Cardiac muscle cell (in vitro differentiated cells and primary cell): ENCODE data around the gene TSHZ1. TPM values are rescaled to one million over a fixed set of nuclear protein-coding genes. Genes with fewer than 3 reads are reported as not detected.

Experiments
- DNase-seq, 2 donors: peaks; one replicate each; pipeline versions ENCODE4 v3.0.0 to v3.0.0-alpha.2; 2010 to 2017; ENCODE audit warnings: low read depth in 1 of 2, low spot score in 1 of 2
- H3K27ac ChIP-seq: fragments of 200-600 bp; sonication (generic); 2 replicates; pipeline ENCODE4 v1.5.1; 2016
- H3K27me3 ChIP-seq: fragments of 200-600 bp; sonication (generic); 2 replicates; pipeline ENCODE4 v1.6.0; 2016; ENCODE audit warnings: control low read depth
- H3K36me3 ChIP-seq: fragments of 200-600 bp; sonication (generic); 2 replicates; pipeline ENCODE4 v1.5.1; 2016; ENCODE audit warnings: control low read depth
- H3K4me1 ChIP-seq: fragments of 200-600 bp; sonication (generic); 2 replicates; pipeline ENCODE4 v1.8.1; 2017; ENCODE audit warnings: low read depth, mild to moderate bottlenecking, mixed run types
- H3K4me3 ChIP-seq: fragments of 200-600 bp; sonication (generic); 2 replicates; pipeline ENCODE4 v1.5.1; 2016; ENCODE audit warnings: mild to moderate bottlenecking
- H3K9me3 ChIP-seq: fragments of 200-600 bp; sonication (generic); 2 replicates; pipeline ENCODE4 v1.5.1; 2017; ENCODE audit warnings: low read depth, mild to moderate bottlenecking, control low read depth
- CTCF ChIP-seq: IDR thresholded peaks from 2 replicates; pipeline ENCODE4 v1.5.1; 2012; ENCODE audit warnings: low read depth, mild to moderate bottlenecking, low read length
- polyA plus RNA-seq: library from polyadenylated mRNA; unstranded; fragments of >200 nt; fragmentation: Nextera tagmentation; extraction: Ambion mirVana; gene quantifications from 2 replicates; pipeline ENCODE4 v1.2.1, GENCODE V29; 2016
- total RNA-seq: library from RNA; depleted of rRNA; stranded (reverse); fragments of >200 nt; gene quantifications from 2 replicates; pipeline ENCODE4 v1.2.3, GENCODE V29; 2016

TSHZ1 gene
- total and polyA plus RNA-seq, 2 experiments from 2014 or later = 6.5 to 13.5 TPM

- H3K27ac ChIP-seq = no peak overlapping the region
- peaks cover 19% of the 10 kb centered on the region for H3K4me1 ChIP-seq
- no peaks in the 10 kb centered on the region for H3K9me3 ChIP-seq
- DNase-seq = no peak
- no peak for TF ChIP-seq CTCF
- peaks cover 18% of the 10 kb centered on the region for H3K27me3 ChIP-seq
- no peaks in the 10 kb centered on the region for H3K36me3 ChIP-seq
- H3K4me3 ChIP-seq = no peak overlapping the region
Measured at GRCh38 chr18:75216212-75216910, 5.8 kb downstream of the TSHZ1 start.

GRCh38 chr18:75216911-75217689 lies 6.5 kb downstream of the TSHZ1 start:
- H3K4me1 ChIP-seq = peaks cover 19% of the 10 kb centered on the region
- peaks cover 18% of the 10 kb centered on the region for H3K27me3 ChIP-seq
- TF ChIP-seq CTCF = no peak
- DNase-seq = no peak
- no peaks in the 10 kb centered on the region for H3K36me3 ChIP-seq
- no peaks in the 10 kb centered on the region for H3K9me3 ChIP-seq
- no peak overlapping the region for H3K27ac ChIP-seq
- no peak overlapping the region for H3K4me3 ChIP-seq

GRCh38 chr18:75218065-75218923 lies 7.7 kb downstream of the TSHZ1 start:
- H3K27me3 ChIP-seq = peaks cover 10% of the 10 kb centered on the region
- H3K36me3 ChIP-seq = no peaks in the 10 kb centered on the region
- no peak overlapping the region for H3K4me3 ChIP-seq
- H3K4me1 ChIP-seq = peaks cover 11% of the 10 kb centered on the region
- no peak for DNase-seq
- no peaks in the 10 kb centered on the region for H3K9me3 ChIP-seq
- H3K27ac ChIP-seq = no peak overlapping the region
- TF ChIP-seq CTCF = no peak

- no peaks in the 10 kb centered on the region for H3K27me3 ChIP-seq
- no peaks in the 10 kb centered on the region for H3K36me3 ChIP-seq
- no peak overlapping the region for H3K4me3 ChIP-seq
- peaks cover 11% of the 10 kb centered on the region for H3K4me1 ChIP-seq
- no peak for DNase-seq
- H3K27ac ChIP-seq = no peak overlapping the region
- no peaks in the 10 kb centered on the region for H3K9me3 ChIP-seq
- no peak for TF ChIP-seq CTCF
Measured at GRCh38 chr18:75219745-75220375, 9.3 kb downstream of the TSHZ1 start.
